Stimulated activated naive B cell treated with anti-CD40 and anti-IgM and Interleukin-4, amounts not matched to agents 10 μg/mL and 1 μg/mL and 100 μg/mL, for 72 hours (primary cell): ENCODE measurements around the gene FAM25A.
"Not testable (repeated sequence)": the region's sequence is repeated elsewhere in the genome, so short reads cannot be mapped to it uniquely, and the experiment has no call there.

Experiments used
- ATAC-seq, 2 donors: fragments of 150-1000 bp; cut with Tn5 transposase; replicated peaks; 2 replicates each; pipeline ENCODE4 v1.10.0; 2021; ENCODE audit warnings: moderate library complexity in 1 of 2
- DNase-seq: peaks from one replicate; pipeline ENCODE4 v3.0.0; 2021
- H3K27ac Mint-ChIP-seq: one replicate; pipeline ENCODE4 v1.8.0; 2022; ENCODE audit warnings: mild to moderate bottlenecking, mixed read lengths
- H3K27me3 Mint-ChIP-seq, 2 donors: one replicate each; pipeline ENCODE4 v1.8.0; 2022; ENCODE audit warnings: mixed read lengths in 2 of 2
- H3K36me3 Mint-ChIP-seq, 2 donors: one replicate each; pipeline ENCODE4 v1.8.0; 2022; ENCODE audit warnings: mixed read lengths in 2 of 2, mild to moderate bottlenecking in 1 of 2
- H3K4me1 Mint-ChIP-seq, 2 donors: one replicate each; pipeline ENCODE4 v1.8.0; 2022; ENCODE audit warnings: mixed read lengths in 2 of 2, mild to moderate bottlenecking in 1 of 2
- H3K4me3 Mint-ChIP-seq, 2 donors: one replicate each; pipeline ENCODE4 v1.8.0; 2022; ENCODE audit warnings: mild to moderate bottlenecking in 2 of 2, mixed read lengths in 2 of 2, moderate library complexity in 1 of 2
- H3K9me3 Mint-ChIP-seq, 2 donors: one replicate each; pipeline ENCODE4 v1.8.0; 2022; ENCODE audit warnings: mixed read lengths in 2 of 2, mild to moderate bottlenecking in 1 of 2

The FAM25A gene

GRCh38 chr10:87020056-87020455, at the start of gene FAM25A:
Gene FAM25A (plus strand): TSS chr10:87020294. CDS start chr10:87020325, 31 bp downstream.
- ATAC-seq, H3K9me3 Mint-ChIP-seq, H3K4me3 Mint-ChIP-seq, H3K27ac Mint-ChIP-seq, H3K4me1 Mint-ChIP-seq, H3K36me3 Mint-ChIP-seq, DNase-seq: not testable (repeated sequence)
- peaks cover 12 to 15% of the 10 kb centered on the region in 2 donors for H3K27me3 Mint-ChIP-seq

- Mint-ChIP-seq H3K27me3 (peaks cover 10 to 16% of the 10 kb centered on the region in 2 donors), H3K27ac (peak overlapping the region; percentile 91), H3K4me1 (peaks cover 21 to 32% of the 10 kb centered on the region in 2 donors), H3K4me3 (peak overlapping the region; percentile 85 to 86), H3K36me3 (no peaks in the 10 kb centered on the region), H3K9me3 (no peaks in the 10 kb centered on the region)
- ATAC-seq, result no peak
- DNase-seq, result no peak
Observed at GRCh38 chr10:86970982-86971231, 49.2 kb upstream of the FAM25A start.

GRCh38 chr10:86971232-86971991, 48.7 kb upstream of the FAM25A start:
- ATAC-seq (peak; percentile 84 to 86), DNase-seq (peak; percentile 76)
- H3K27ac Mint-ChIP-seq, result peak overlapping the region; percentile 91
- no peaks in the 10 kb centered on the region for H3K9me3 Mint-ChIP-seq
- peak overlapping the region; percentile 86 to 90 for H3K4me3 Mint-ChIP-seq
- H3K36me3 Mint-ChIP-seq, result no peaks in the 10 kb centered on the region
- H3K27me3 Mint-ChIP-seq, result peaks cover 10 to 16% of the 10 kb centered on the region in 2 donors
- peaks cover 16 to 27% of the 10 kb centered on the region in 2 donors for H3K4me1 Mint-ChIP-seq

GRCh38 chr10:86972613-86973380, 47.3 kb upstream of the FAM25A start:
- Mint-ChIP-seq H3K4me3 (peak overlapping the region; percentile 13 to 21), H3K27me3 (peaks cover 10 to 16% of the 10 kb centered on the region in 2 donors), H3K36me3 (no peaks in the 10 kb centered on the region), H3K9me3 (no peaks in the 10 kb centered on the region), H3K4me1 (peaks cover 12 to 17% of the 10 kb centered on the region in 2 donors), H3K27ac (no peak overlapping the region)
- ATAC-seq (no peak), DNase-seq (no peak)

- Mint-ChIP-seq H3K27ac (no peak overlapping the region), H3K9me3 (no peaks in the 10 kb centered on the region), H3K4me3 (no peak overlapping the region), H3K27me3 (peaks cover 0 to 14% of the 10 kb centered on the region in 2 donors), H3K4me1 (peaks cover 11 to 12% of the 10 kb centered on the region in 2 donors), H3K36me3 (no peaks in the 10 kb centered on the region)
- DNase-seq (no peak), ATAC-seq (no peak)
Observed at GRCh38 chr10:86974484-86974883, 45.6 kb upstream of the FAM25A start.

- Mint-ChIP-seq H3K27ac (no peak overlapping the region), H3K36me3 (no peaks in the 10 kb centered on the region), H3K27me3 (peaks cover 6 to 22% of the 10 kb centered on the region in 2 donors), H3K4me3 (no peak overlapping the region), H3K4me1 (peaks cover 5 to 10% of the 10 kb centered on the region in 2 donors), H3K9me3 (no peaks in the 10 kb centered on the region)
- DNase-seq (no peak), ATAC-seq (no peak)
Observed at GRCh38 chr10:86976362-86977056, 43.6 kb upstream of the FAM25A start.

- not testable (repeated sequence) for DNase-seq, H3K4me1 Mint-ChIP-seq, ATAC-seq, H3K27ac Mint-ChIP-seq, H3K36me3 Mint-ChIP-seq, H3K9me3 Mint-ChIP-seq, H3K4me3 Mint-ChIP-seq
- H3K27me3 Mint-ChIP-seq, result peaks cover 6 to 13% of the 10 kb centered on the region in 2 donors
Observed at GRCh38 chr10:86978457-86978856, 41.6 kb upstream of the FAM25A start.

GRCh38 chr10:86979296-86979818, 40.7 kb upstream of the FAM25A start:
- DNase-seq (no peak), ATAC-seq (no peak)
- Mint-ChIP-seq H3K4me3 (no peak overlapping the region), H3K4me1 (no peaks in the 10 kb centered on the region), H3K36me3 (no peaks in the 10 kb centered on the region), H3K9me3 (no peaks in the 10 kb centered on the region), H3K27ac (no peak overlapping the region), H3K27me3 (peaks cover 6 to 13% of the 10 kb centered on the region in 2 donors)

- Mint-ChIP-seq H3K27me3 (peaks cover 6 to 13% of the 10 kb centered on the region in 2 donors), H3K9me3 (no peaks in the 10 kb centered on the region), H3K4me3 (no peak overlapping the region), H3K36me3 (no peaks in the 10 kb centered on the region), H3K27ac (no peak overlapping the region), H3K4me1 (no peaks in the 10 kb centered on the region)
- ATAC-seq (no peak), DNase-seq (no peak)
Observed at GRCh38 chr10:86979977-86980448, 40.1 kb upstream of the FAM25A start.

GRCh38 chr10:86981020-86981419, 39.1 kb upstream of the FAM25A start:
- ATAC-seq, H3K36me3 Mint-ChIP-seq, H3K27ac Mint-ChIP-seq, H3K4me1 Mint-ChIP-seq, H3K9me3 Mint-ChIP-seq, H3K4me3 Mint-ChIP-seq, DNase-seq: not testable (repeated sequence)
- H3K27me3 Mint-ChIP-seq, result peaks cover 11 to 14% of the 10 kb centered on the region in 2 donors

- Mint-ChIP-seq H3K4me1 (no peaks in the 10 kb centered on the region), H3K36me3 (no peaks in the 10 kb centered on the region), H3K9me3 (no peaks in the 10 kb centered on the region), H3K27ac (no peak overlapping the region), H3K4me3 (no peak overlapping the region), H3K27me3 (peaks cover 13 to 18% of the 10 kb centered on the region in 2 donors)
- ATAC-seq (no peak), DNase-seq (no peak)
Observed at GRCh38 chr10:86981716-86982115, 38.4 kb upstream of the FAM25A start.

- not testable (repeated sequence) for H3K27ac Mint-ChIP-seq, H3K9me3 Mint-ChIP-seq, DNase-seq, H3K4me3 Mint-ChIP-seq, H3K4me1 Mint-ChIP-seq, ATAC-seq, H3K36me3 Mint-ChIP-seq
- H3K27me3 Mint-ChIP-seq, result peaks cover 26 to 27% of the 10 kb centered on the region in 2 donors
Observed at GRCh38 chr10:86984498-86984897, 35.6 kb upstream of the FAM25A start.

GRCh38 chr10:86988520-86988919, 31.6 kb upstream of the FAM25A start:
- no peak for ATAC-seq
- peaks cover 21 to 35% of the 10 kb centered on the region in 2 donors for H3K27me3 Mint-ChIP-seq

GRCh38 chr10:86991362-86991761, 28.7 kb upstream of the FAM25A start:
- not testable (repeated sequence) for H3K9me3 Mint-ChIP-seq, H3K36me3 Mint-ChIP-seq, H3K4me1 Mint-ChIP-seq, DNase-seq, H3K27ac Mint-ChIP-seq, H3K4me3 Mint-ChIP-seq, ATAC-seq
- peaks cover 16 to 28% of the 10 kb centered on the region in 2 donors for H3K27me3 Mint-ChIP-seq

More at GRCh38 chr10:86988520-86988919, 31.6 kb upstream of the FAM25A start:
- no peaks in the 10 kb centered on the region for H3K36me3 Mint-ChIP-seq
- no peaks in the 10 kb centered on the region for H3K9me3 Mint-ChIP-seq
- DNase-seq, result no peak
- H3K4me3 Mint-ChIP-seq, result no peak overlapping the region
- no peaks in the 10 kb centered on the region for H3K4me1 Mint-ChIP-seq
- no peak overlapping the region for H3K27ac Mint-ChIP-seq
